Bronchial smooth muscle cell (primary cell): Measurements from ENCODE around the gene CUEDC1. TPM values are rescaled to one million over a fixed set of nuclear protein-coding genes. Genes with fewer than 3 reads are reported as not detected.

Experiments
- total RNA-seq: library from RNA; depleted of rRNA; stranded (reverse); fragments of >200 nt; gene quantifications from 2 replicates; pipeline ENCODE4 v1.2.1, GENCODE V29; 2014

Gene CUEDC1
- 7.7 and 10.2 TPM in 2 replicates for total RNA-seq

GRCh38 chr17:57955183-57955931, at the start of gene CUEDC1:
CUEDC1 (minus strand) TSS chr17:57955412; CDS start chr17:57885564, 69,848 bp downstream.

GRCh38 chr17:57987581-57988300, 32.5 kb upstream of the CUEDC1 start, which contains the start of gene VEZF1:
VEZF1 (minus strand) TSS chr17:57988254; CDS start chr17:57988111, 143 bp downstream.

GRCh38 chr17:57849874-57850754, 105.1 kb downstream of the CUEDC1 start, which contains the start of gene MRPS23:
MRPS23 (minus strand) TSS chr17:57850044; CDS start chr17:57850010, 34 bp downstream.

Other genes starting within 250 kb of the CUEDC1 start
- not detected in 2 replicates for gene CCDC182, start 210.1 kb downstream of the CUEDC1 start, total RNA-seq
- 33.1 and 45.6 TPM in 2 replicates for gene MRPS23, start 105.4 kb downstream of the CUEDC1 start, total RNA-seq
- 22.5 and 28.5 TPM in 2 replicates for gene VEZF1, start 32.8 kb upstream of the CUEDC1 start, total RNA-seq
- gene SRSF1, start 51.8 kb upstream of the CUEDC1 start, total RNA-seq = 371 and 490 TPM in 2 replicates
- 17.7 and 19.2 TPM in 2 replicates for gene DYNLL2, start 128.0 kb upstream of the CUEDC1 start, total RNA-seq
- gene OR4D1, start 193.0 kb upstream of the CUEDC1 start, total RNA-seq = not detected in 2 replicates
- gene OR4D2, start 211.6 kb upstream of the CUEDC1 start, total RNA-seq = not detected in 2 replicates
- not detected in 2 replicates for gene EPX, start 237.3 kb upstream of the CUEDC1 start, total RNA-seq